Lower leg skin (tissue), 3 donors: ENCODE data around the gene ACAT2.

Experiments used
- CTCF ChIP-seq, 3 donors: fragments of 450-650 bp; IDR thresholded peaks; one replicate each; pipeline ENCODE4 v1.5.1; 2016; ENCODE audit warnings: antibody characterized with exemption in 3 of 3, mild to moderate bottlenecking in 3 of 3, moderate library complexity in 2 of 3
- POLR2A ChIP-seq, 2 donors: fragments of 450-650 bp; IDR thresholded peaks; one replicate each; pipeline ENCODE4 v1.6.1; 2016 to 2017; ENCODE audit warnings: antibody characterized with exemption in 2 of 2, mild to moderate bottlenecking in 1 of 2, moderate library complexity in 1 of 2

- TF ChIP-seq CTCF (IDR thresholded peaks at IDR 0.05) = no peak
- no peak for TF ChIP-seq POLR2A (IDR thresholded peaks at IDR 0.05)
Measured at GRCh38 chr6:159759645-159760044, 2.2 kb upstream of the ACAT2 start.
